Hippocampal formation (tissue), 2 donors: Measurements from ENCODE around the gene PRADC1.
"Not testable (repeated sequence)": the region's sequence is repeated elsewhere in the genome, so short reads cannot be mapped to it uniquely, and the experiment has no call there.

Experiments
- DNase-seq, 2 donors: peaks; one replicate each; lab custom pipeline; 2025; lab: John Stamatoyannopoulos, UW

The PRADC1 gene

DNA sequence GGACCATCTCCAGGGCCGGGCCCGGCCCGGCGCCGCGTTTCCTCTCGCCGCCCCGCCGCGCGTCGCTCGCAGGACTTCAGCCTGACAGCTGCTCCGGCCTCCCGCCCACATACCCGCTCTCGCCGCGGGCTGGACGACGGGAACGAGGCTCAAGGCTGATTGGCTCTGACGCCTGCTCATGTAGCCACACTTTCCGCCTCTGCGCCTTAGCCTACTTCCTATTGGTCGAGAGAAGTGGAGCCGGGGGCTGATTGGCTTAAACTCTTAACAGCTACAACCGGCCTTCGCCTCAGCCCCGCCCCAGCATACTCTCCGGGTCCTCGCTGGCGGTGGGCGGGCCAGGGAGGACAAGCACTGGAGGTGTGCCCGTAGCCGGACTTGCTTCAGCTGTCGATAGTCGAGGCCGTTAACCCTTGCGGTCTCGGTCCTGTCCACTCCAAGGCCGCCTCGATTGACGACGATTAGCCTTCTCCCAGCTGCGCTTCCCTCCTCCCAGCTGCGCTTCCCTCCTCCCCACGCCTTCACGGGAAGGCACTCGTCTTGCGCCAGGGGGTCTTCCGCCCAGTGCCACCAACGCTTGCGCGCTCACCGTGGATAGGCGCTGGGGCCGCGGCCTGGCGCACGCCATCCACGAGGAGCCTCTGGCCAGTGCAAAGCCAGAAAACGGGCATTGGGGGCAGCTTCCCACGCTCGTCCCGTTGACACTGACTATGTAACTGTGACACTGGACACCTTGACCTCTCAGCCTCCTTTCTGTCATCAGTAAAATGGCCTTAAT, at the start of gene PRADC1:
TSS of gene PRADC1 (minus strand) at position 86 of the 778 bp plus-strand sequence. CDS start at position 7, 79 bp downstream.
- DNase-seq: peak; percentile 99

- no peak for DNase-seq
Observed at GRCh38 chr2:73281244-73281643, 48.2 kb upstream of the PRADC1 start.

DNA sequence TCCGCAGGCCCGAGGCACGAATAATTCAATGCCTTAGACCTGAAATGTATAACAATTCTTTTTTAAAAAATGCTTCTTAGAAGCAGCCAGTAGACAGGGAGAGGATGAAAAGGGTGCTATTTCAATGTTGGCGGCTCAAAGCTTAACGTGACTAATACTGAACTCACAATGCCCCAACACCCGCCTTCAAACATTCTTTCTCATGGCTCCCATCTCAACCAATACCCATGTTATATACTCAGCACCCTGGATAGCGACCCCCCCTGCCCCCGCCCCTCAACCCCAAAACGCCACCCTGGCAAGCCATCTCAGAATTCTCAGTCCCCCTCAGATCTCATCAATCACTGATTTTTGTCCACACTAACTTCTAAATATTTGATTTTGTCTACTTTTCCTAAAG, 46.8 kb upstream of the PRADC1 start:
- no peak for DNase-seq

- no peak for DNase-seq
Observed at GRCh38 chr2:73272270-73272669, 39.2 kb upstream of the PRADC1 start.

GRCh38 chr2:73269686-73270465, 36.8 kb upstream of the PRADC1 start:
- DNase-seq: no peak

GRCh38 chr2:73268830-73269685, 36.0 kb upstream of the PRADC1 start:
- no peak for DNase-seq

- no peak for DNase-seq
Observed at GRCh38 chr2:73268366-73268829, 35.4 kb upstream of the PRADC1 start.

GRCh38 chr2:73267008-73267407, 34.0 kb upstream of the PRADC1 start:
- no peak for DNase-seq

- DNase-seq: no peak
Observed at GRCh38 chr2:73266061-73266901, 33.2 kb upstream of the PRADC1 start.

- DNase-seq: no peak
Observed at GRCh38 chr2:73265298-73266060, 32.4 kb upstream of the PRADC1 start.

DNA sequence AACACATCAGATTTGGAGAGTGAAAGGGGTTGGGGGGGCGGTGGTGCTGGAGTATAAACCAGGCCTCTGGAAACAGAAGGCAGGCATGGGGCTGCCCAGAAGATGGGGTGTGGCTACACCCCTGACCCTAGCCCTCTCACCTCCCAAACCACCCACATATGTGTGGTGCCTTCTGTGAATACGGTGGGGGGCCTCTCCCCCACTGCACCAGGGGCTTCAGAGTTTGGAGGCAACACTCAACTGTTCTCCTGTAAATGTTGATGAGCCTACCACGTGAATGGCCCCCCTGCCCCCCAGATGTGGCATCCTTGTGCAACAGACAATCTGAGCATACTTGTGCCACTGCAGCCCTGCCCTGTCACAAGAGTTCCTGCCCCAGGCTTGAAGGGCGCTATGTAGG, 31.7 kb upstream of the PRADC1 start:
- DNase-seq: no peak

DNA sequence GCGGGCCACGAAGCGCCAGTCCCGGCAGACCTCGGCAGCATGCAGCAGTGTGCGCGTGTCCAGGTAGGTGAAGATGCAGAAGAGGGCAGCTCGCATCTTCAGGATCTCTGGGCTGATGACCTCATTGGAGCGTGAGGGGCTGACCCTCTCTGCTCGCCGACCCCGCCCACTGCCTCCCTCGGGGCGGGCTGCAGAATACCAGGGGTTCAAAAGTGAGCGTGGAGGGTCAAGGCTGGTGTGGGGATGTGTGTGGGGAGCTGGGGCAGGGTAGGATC, 31.2 kb upstream of the PRADC1 start:
- DNase-seq: no peak

GRCh38 chr2:73263540-73264331, 30.7 kb upstream of the PRADC1 start:
- DNase-seq: no peak

DNA sequence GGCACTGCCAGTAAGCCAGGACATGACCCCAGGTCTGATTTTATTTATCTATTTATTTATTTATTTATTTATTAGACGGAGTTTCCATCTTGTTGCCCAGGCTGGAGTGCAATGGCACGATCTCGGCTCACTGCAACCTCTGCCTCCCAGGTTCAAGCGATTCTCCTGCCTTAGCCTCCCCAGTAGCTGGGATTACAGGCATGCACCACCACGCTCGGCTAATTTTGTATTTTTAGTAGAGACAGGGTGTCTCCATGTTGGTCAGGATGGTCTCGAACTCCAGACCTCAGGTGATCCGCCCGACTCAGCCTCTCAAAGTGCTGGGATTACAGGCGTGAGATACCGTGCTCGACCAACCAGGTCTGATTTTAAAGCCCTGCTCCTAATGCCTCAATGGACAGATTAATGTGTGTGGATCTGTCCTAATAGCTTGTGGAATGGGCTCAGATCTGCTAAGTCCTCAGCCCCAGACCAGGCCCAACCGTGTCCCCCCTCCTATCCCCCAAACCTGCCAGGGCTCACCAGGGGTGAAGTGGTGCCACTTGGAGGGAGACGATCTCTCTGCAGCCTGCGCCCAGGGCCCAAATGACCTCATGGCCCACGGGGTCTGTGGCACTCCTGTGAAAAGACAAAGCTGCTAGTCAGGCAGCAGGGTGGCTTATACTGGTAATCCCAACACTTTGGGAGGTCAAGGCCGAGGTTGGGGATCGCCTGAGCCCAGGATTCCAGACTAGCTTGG, 29.8 kb upstream of the PRADC1 start:
- not testable (repeated sequence) for DNase-seq

DNA sequence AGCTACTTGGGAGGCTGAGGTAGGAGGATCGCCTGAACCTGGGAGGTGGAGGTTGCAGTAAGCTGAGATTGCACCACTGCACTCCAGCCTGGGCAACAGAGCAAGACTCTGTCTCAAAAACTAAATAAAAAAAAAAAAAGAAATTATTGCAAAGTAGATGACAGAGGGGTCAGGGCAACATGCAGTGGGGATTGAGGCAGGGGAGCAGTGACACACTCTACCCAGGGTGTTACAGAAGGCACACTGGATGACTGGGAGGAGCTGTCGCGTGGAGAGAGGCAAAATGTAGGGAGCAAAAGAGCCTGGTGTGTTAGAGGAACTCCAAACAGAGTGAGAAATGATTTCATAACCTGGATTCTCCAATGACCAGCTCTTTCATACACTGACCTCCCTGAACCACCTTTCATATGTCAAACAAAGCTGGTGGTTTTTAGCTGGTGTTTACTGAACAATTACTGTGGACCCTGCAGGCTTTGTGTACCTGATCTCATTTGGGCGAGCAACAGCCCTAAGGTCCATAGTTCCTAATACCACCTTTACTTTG, 29.1 kb upstream of the PRADC1 start:
- no peak for DNase-seq

DNA sequence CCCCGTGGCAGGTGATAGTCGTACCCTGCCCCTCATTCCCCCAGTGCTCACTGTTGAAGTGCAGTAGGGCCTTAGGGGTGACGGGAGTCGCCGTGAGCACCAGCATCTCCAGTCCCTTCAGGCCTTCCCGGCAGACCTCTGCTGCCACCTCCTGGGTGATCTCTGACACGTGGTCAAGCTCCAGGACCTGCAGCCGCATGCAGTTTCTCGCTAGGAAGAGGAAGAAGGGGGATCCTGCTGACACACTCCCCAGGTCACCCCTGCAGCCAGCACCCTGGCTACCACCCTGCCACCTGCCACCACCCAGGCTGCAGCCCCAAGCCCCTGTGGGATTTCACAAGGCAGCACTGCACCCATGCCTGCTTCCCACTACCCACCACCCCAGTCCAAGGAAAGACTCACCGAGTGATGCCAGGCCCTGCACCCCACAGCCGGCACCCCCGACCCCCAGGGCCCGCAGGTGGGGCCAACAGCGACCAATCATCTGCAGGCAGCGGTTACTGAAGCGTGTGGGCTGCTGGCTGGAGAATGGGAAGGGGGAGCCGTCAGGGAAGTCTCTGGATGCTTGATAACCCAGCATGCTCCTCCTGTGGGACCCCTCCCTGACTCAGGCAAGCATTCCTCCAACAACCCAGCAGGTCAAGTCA, 27.4 kb upstream of the PRADC1 start:
- peak in 1 of 2 donors; percentile 8 for DNase-seq

- DNase-seq: no peak
Observed at GRCh38 chr2:73259704-73260337, 26.8 kb upstream of the PRADC1 start.

GRCh38 chr2:73259276-73259675, 26.2 kb upstream of the PRADC1 start:
- no peak for DNase-seq
